ENCODE results near the gene MAD1L1.
"Not testable (repeated sequence)": the region's sequence is repeated elsewhere in the genome, so short reads cannot be mapped to it uniquely, and the experiment has no call there.

Gene MAD1L1

DNA sequence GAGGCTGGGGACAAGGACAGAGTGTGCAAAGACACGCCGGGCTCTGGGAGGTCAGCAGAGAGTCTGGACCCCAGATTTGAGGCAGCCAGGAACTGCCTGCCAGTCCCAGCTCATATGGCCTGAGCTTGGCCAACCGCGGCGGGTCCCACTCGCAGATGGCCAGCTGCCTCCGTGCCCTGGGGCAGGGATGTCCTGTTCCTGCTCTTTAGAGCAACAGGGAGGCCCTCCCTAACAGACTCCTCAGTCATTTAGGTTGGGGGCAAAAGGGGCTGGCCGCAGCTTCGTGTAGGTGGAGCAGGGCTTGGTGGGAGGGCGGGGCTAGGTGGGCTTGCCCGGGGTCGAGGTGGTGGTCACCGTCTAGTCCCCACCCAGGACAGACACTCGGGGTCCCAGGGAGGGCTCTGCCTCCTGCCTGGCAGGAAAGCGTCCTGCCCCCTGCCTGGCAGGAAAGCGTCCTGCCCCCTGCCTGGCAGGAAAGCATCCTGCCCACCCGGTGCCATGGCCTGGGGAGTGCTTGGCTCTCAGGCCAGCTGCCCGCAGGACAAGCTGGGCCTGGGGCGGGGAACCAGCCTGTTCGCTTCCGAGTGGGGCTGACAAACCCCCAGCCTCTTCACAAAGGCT, 393.7 kb downstream of the MAD1L1 start:
- DNase-seq = not testable (repeated sequence)

DNA sequence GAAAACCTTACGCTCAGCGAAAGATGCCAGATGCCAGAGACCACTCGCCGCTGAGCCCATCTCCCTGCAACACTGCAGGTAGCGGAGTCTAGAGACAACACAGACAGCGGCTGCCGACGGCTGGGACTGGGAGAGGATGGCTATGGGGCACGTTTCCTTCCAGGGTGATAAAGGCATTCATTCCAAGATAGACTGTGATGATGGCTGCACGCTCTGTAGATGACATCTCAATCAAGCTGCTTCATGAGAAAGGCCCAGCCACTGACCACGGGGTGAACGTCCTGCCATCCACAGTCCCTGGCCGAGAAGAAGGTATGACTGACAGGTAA, 394.2 kb downstream of the MAD1L1 start:
- not testable (repeated sequence) for DNase-seq

DNA sequence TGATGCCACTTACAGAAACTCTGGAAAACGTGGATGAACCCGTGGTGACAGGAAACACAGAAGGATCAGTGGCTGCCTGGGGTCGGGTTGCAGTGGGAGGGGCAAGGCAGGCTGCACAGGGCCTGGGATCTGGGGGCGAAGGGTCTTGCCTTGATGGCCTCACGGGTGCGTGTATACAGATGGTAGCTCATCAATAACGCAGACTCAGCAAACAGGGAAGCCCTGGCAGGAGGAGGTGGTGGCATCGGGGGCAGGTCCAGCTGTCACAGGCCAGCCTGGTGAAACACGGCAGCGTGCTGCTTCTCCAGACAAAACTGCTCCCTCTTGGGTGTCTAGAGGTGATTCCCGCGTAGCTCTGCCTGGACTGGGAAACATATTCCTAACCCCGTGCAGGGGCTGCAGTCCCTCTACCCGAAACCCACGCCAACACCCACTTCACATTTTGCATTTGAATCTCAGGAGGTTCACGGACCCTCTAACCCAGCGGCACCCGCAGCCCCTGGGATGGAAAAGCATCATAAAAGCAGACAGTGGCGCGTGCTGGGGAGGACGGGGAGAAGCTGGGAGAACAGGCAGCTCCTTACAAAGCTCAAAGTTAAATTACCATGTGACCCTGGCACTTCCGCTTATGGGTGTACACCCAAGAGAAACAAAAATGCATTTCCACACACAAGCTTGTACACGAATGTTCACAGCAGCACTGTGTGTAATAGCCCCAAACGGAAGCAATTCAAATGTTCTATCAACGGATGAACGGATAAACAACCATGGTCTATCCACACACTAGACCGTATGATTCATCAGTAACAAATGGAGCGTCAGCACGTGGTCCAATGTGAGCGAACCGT, 394.8 kb downstream of the MAD1L1 start:
- DNase-seq = not testable (repeated sequence)

DNA sequence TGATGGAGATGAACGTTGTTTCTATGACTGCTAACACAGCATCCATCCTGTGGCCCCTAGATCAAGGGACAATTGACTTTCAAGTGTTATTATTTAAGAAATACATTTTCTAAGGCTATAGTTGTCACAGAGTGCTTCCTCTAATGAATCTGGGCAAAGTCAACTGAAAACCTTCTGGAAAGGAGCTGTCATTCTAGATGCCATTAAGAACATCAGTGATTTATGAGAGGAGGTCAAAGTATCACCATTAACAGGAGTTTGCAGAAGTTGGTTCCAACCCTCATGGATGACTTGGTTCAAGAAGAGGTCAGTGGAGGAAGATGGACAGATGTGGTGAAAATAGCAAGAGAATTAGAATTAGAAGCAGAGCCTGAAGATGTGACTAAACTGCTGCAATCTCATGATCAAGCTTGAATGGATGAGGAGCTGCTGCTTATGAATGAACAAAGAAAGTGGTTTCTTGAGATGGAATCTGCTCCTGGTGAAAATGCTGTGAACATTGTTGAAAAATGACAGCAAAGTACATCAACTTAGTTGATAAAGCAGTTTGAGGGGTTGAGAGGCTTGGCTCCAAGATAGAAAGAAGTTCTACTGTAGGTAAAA, 400.7 kb downstream of the MAD1L1 start:
- DNase-seq = not testable (repeated sequence)

DNA sequence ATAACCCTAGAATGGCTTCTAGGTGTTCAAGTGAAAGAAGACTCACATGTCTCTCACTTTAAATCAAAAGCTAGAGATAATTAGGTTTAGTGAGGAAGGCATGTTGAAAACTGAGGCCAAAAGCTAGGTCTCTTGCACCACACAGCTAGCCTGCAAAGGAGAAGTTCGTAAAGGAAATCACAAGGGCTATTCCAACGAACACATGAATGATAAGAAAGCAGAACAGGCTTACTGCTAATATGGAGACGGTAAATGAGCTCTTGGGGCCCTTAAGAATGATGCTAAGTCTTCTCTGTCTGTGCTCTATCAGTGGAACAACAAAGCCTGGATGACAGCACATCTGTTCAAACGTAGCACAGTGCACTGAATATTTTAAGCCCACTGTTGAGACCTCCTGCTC, 401.3 kb downstream of the MAD1L1 start:
- not testable (repeated sequence) for DNase-seq

DNA sequence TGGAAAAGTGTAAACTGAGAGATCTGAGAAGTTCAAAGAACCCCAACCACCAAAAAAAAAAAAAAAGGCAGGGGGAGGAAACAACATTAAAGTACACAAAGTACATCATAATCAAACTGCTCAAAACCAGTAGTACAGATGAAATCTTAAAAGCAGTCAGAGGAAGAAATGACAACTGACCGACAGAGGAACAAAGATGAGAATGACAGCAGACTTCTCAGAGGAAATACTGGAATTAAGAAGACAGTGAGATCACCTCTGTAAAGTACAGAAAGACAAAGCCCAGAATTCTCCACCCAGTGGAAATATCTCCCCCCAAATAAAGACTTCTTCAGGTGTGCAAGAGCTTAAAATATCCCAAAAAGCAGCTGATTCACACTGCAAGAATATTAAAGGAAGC, 403.1 kb downstream of the MAD1L1 start:
- DNase-seq = not testable (repeated sequence)

DNA sequence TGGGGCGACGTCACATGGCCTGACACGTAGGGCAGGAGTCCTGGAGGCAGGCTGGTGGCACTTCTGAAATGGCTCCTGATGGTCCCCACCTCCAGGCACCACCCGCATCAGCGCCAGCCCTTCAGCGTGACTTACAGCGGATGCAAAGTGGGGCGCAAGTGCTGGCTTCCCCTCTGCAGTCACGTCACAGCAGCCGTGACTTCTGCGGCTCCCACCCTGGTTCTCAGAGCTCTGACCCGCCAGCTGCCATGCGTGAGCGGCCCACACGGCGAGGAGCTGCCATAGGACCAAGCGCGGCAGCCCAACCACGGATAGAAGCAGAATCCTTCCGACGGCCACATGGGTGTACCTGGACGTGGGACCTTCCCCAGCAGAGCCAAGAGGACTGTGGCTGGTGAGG, 403.6 kb downstream of the MAD1L1 start:
- no peak for DNase-seq

DNA sequence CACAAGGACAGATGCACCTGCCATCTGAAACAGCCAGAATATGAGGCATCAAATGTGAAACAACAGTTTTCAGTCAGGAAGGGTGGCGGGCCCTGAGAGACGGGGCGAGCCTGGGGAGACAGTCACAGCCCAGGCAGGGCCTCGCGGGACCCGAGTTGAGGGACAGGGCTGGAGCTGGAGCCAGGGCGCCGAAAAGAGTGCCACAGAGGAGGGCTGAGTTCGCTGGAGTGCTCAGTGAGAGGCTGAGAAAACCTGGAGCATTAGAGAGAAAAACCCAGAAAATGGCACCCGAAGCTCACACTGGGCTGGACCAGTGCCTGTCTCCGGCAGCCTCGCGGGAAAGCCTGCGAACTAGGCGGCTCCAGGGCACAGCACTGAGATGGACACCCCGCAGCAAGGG, 404.6 kb downstream of the MAD1L1 start:
- not testable (repeated sequence) for DNase-seq

DNA sequence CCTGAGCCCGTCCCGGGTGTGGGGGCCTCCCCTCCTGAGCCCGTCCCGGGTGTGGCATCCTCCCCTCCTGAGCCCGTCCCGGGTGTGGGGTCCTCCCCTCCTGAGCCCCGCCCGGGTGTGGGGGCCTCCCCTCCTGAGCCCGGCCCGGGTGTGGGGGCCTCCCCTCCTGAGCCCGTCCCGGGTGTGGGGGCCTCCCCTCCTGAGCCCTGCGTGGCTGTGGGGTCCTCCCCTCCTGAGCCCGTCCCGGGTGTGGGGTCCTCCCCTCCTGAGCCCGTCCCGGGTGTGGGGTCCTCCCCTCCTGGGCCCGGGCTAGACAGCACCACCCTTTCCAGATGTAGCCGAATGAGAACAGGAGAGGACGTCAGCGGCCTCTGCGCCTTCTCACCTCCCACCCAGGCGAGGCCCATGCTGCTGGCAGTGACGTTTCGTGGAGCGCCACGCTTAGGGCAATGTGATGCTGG, 405.2 kb downstream of the MAD1L1 start:
- DNase-seq = not testable (repeated sequence)

DNA sequence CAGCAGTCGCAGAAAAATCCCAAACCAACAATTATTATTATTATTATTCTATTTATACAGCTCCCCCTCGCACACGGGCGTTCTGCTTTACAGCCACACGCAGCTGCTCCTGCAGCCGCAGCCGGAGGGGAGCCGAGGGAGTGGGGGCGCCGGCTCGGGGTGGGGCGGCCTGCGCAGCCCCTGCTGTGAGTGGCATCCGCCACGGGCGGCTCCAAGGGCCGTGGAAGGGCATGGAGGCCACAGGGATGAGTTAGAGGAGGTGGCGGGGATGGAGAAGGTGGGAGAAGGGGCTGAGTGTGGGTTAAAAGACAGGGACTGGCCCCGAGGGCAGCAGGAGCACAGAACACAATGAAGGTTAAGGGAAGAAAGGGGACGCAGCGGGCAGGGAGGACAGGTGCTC, 405.8 kb downstream of the MAD1L1 start:
- DNase-seq = not testable (repeated sequence)

DNA sequence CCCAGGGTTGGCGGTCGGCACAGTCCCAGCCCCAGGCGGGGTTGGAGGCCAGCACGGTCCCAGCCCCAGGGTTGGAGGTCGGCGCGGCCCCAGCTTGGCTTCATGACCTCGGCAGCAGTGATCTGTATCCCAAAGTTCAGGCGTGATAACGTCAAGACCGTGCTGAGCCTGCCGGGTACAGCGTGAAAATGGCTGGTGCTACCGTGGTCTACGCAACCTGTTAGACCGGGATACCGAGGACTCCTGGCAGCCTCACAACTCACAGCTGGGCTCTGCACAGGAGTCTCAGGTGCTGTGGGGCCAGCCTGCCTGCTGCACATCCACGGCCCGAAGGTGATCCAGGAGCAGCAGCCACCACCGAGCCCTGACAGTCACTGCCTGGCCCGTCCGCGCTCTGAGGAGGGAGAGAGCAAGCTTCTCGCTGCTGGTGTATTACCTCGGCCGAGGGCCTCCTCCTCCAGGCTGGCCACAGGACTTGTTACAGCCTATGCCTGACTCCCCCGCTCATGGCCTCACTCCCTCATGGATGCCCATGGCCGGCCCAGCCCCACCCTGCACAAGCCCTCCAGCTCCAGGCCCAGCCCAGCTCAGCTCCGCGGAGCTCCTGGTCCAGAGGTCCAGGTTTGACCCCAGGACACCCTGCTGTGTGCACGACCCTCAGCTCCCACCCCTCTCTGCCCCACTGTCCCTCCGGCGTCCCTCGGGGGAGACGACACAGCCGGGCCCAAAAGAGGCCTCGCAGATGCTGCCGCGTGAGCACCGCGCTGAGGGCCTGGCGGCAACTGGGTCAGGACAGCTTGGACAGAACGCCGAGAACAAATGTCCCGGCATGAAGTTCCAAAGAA, 406.6 kb downstream of the MAD1L1 start:
- DNase-seq = no peak

DNA sequence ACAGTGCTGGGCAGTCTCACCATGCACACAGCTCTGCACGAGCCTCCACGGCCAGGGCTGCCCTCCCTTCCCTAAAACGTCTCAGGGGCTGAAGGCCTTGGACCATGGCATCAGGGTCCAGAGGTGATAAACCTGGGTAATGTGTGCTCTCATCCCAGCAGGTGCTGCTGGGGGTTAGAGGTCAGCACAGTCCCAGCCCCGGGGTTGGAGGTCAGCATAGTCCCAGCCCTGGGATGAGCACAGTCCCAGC, 407.2 kb downstream of the MAD1L1 start:
- DNase-seq = not testable (repeated sequence)

DNA sequence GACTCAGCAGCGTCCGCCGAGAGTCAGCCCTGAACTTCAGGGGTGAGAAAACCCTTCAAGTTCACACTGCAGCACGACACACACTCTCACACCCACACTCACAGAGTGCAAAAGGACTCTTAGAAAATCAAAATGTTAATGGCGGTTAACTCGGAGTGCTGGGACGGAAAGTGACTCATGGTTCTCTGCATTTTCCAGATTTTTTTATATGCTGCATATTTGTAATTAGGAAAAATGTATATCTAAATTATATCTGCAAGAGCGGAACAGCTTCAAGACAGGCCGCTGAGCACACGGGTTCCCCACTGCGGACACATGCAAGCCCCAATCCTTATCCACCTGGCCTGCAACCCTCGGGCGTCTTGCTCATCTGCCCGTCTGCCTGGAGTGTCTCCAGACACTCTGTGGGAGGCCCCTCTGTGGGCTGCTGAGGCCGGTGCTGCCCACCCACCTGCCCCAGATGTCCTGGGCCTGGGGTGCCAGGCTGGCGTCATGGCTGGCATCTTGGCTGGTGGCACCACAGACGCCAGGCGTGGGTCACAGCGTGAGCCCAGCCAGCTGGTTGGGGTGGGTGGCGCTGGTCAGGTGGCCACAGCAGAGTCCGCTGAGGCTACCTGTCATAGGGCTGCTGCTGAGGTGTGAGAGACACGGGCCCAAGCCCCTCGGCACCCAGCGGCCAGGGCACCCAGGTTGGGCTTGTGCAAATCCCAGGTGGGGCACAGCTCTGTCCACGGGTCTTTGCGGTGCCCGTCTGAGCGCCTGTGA, 407.7 kb downstream of the MAD1L1 start:
- not testable (repeated sequence) for DNase-seq

DNA sequence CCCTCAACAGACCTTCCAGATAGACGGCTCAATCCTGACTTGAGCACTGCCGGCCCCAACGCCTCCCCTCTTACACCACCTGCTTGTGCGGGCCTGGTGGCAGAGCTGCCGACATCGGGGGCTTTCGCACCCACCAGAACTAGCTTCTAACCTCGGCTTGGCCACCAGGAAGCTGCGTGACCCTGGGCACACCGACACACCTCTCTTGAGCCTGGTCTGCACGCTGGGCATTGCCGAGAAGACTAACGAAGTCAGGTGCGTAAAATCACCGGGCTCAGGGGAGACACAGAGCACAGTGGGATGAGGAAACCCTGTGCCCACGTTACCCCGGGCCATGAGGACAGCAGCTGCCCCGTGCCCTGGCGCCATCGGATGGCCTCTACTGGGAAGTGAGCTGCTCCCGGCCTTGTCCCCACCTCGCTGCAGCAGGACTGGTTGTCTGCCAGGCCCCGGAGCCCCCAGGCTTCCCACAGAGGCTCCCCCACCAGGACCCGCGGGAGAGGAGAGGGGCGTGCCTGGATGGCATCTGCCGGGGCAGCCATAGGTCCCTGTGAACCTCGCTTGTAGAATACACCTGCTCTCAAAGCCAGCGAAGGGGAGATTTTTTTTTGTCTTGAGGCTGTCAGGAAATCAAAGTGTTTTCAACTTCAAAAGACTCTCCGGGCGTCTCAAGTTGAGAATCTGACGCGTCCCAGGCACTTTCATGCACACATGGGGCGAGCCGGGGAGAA, 408.4 kb downstream of the MAD1L1 start:
- not testable (repeated sequence) for DNase-seq

DNA sequence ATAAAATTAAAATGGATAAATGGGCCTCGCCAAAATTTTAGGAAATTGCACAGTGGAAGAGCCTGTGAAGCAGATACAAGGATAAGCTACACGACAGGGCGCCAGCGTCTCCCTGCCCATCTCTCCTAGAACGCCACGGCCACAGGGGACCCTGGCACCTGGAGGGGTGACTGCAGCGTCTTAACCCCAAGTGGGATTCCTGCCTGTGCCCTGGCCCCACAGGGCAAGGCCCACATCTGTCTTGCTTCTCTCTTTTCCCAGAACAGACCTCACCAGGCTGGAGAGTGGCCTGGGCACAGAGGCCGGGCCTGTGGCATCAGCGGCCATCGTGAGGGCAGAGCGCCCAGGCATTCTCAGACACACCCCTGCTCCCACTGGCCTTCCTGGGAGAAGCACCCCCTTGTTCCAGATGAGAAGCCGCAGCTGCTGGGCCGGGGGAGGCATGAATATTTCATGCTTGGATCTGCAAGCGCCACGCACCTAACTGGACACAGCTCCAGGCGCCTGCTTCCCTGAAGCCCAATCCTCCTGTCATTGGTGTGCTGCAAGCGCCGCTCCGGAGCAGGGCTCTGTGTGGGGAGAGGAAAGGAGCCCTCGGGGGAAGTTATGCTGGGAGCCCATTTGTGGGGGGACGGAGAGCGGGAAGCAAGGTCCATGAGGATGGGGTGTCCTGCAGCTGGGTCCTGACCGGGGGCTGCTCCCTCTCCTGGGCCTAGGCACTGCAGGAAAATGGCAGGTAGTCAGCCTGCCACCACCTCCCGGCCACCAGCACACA, 409.2 kb downstream of the MAD1L1 start:
- DNase-seq = no peak

DNA sequence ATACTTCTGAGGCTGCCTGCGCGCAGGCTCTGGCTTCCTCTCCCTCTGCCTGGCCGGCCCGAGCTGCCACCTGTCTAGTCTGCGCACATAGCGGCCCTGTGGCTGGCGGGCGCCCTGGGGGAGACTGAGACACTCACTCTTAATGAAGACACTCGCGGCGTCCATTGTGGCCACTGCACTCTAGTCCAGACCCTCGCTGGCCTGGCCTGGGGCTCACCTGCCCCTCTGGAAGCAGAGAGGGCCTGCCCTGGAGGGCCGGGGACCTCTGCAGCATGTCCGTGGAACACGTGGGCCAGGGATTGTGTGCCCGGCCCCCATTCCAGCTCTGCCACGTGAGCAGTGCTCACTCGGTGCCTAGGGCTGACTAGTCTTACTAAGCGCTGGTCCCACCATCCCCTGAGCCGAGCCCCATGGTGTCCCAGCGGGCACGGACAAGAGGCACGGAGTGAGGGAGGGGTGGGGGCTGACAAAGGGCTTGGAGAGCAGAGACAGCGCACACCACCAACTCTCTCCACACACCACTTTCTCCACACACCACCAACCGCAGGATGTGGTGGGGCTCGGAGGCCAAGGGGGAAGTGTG, 413.4 kb downstream of the MAD1L1 start:
- DNase-seq = peak; percentile 58

DNA sequence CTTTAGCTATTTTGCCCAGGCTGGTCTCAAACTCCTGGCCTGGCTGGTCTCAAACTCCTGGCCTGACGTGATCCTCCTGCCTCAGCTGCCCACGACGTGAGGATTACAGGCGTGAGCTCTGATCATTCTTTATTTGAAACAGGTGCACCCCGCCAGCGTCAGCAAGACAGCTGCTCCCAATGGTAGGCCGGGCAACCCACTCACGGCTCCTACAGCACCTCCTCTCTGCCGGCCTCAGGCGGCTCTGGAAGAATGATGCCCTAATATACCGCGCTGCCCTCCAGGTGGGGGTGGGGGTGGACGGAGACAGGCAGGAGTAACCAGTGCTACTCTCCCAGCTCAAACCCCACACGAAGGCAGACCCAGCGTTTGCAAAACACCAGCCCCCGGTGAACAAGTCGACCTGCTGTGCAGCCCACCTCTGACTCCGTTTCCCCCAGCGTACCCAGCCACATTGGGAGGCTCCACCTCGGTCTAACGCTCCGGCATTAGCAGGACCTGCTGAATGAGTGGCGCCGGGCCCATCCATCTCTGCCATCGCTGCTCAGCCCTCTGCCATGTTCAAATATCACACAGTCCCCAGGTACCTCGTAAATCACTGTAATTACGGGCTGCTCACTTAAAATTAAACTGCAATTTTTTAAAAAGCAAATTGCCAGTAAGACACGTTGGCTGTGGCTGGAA, 414.0 kb downstream of the MAD1L1 start:
- DNase-seq = no peak

DNA sequence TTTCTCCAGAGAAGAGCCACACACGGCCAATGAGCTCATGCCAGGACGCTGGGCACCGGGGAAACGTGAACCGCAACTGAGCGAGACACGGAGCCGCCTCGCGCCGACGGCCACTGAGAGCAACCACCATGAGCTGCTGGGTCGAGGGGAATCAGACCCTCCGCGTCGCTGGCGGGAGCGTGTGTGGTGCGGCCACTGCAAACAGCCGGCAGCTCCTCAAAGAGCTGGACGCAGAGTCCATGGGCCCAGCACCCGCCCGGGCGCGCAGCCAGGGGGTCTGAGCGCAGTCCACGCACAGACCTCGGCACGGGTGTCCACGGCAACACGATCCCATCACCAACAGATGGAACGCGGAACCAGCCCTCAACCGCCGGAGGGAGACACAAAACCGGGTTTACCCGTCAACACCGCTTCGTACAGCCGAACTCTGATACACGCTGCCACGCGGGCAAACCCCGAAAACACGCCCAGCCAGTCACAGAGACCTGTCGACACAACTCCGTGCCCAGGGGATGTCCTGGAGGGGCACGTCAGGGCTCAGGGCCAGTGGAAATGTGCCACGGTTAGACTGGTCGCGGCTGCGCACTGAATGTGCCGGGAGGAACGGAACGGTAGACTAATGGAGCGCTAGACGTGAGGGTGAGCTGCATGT, 415.6 kb downstream of the MAD1L1 start:
- DNase-seq = no peak

DNA sequence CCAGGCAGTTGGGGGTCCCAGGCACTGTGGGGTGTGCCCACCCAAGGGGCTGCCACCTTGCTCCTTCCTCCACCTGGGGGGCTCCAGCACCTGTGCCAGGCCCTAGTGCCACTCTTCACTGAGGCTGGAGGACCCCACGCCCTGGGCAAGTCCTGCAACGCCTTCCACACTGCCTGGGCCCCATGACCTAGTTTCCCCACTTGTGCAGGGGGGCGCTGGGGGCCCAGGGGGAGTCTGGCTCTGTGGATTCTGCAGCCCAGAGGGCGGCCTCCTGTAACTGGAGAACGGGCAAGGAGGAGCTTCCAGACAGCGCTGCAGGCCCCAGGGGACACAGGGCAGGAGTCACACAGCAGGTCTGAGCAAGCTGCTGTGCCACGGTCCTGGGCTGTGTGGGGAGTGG, 416.3 kb downstream of the MAD1L1 start:
- DNase-seq = not testable (repeated sequence)

Data from GDM1 (cell line).